ENCODE measurements around the gene PDCD1.

PDCD1 gene

DNA sequence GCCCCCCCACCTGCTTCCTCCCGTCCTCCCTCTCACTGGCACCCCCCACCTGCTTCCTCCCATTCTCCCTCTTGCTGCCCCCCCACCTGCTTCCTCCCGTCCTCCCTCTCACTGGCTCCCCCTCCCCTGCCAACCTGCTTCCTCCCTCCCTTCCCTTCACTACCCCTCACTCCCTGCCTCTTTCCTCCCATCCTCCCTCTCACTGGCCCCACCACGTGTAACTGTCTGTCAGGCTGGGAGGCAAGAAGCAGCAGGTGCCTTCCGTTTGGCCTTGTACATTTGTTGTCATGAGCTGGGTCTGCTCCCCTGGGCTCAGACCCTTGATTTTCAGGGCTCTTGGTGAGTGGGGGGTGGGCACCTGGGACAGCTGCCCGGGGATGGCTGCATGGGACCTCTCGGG, 29.9 kb upstream of the PDCD1 start:
- TF ChIP-seq, protein P1, sequence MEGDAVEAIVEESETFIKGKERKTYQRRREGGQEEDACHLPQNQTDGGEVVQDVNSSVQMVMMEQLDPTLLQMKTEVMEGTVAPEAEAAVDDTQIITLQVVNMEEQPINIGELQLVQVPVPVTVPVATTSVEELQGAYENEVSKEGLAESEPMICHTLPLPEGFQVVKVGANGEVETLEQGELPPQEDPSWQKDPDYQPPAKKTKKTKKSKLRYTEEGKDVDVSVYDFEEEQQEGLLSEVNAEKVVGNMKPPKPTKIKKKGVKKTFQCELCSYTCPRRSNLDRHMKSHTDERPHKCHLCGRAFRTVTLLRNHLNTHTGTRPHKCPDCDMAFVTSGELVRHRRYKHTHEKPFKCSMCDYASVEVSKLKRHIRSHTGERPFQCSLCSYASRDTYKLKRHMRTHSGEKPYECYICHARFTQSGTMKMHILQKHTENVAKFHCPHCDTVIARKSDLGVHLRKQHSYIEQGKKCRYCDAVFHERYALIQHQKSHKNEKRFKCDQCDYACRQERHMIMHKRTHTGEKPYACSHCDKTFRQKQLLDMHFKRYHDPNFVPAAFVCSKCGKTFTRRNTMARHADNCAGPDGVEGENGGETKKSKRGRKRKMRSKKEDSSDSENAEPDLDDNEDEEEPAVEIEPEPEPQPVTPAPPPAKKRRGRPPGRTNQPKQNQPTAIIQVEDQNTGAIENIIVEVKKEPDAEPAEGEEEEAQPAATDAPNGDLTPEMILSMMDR (IDR thresholded peaks at IDR 0.05; ENCODE audit: insufficient read depth, low read depth, low read length, missing control alignments), result no peak
- H3K4me3 ChIP-seq (ENCODE audit: low read depth, low read length), result no peak overlapping the region
- no peak for DNase-seq (ENCODE audit: low read depth)

DNA sequence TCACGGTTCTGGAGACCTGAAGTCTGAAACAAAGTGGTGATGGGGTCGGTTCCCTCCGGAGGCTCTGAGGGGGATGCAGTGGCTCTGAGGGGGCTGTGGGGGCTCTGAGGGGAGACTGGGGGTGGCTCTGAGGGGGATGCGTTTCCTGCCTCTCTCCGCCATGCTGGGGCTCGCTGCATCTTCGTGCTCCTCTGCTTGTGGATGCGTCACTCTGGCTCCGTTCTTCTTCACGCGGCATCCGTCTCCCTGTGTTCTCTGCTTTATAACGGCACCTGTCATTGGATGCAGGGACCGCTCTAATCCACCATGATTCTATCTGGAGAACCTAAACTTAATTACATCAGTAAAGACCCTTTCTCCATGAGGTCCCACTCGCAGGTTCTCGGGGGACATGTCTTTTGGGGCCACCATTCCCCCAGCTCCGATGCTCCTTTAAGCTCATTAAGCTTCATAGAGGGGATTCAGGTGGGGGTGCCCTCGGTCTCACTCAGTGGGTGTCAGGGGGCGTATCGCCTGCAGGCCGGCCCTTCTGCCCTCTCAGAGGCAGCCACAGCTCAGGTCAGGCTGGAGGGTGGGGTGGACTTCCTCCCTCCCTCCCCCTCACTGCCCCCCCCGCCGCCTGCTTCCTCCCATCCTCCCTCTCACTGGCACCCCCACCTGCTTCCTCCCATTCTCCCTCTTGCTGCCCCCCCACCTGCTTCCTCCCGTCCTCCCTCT, 29.3 kb upstream of the PDCD1 start:
- TF ChIP-seq, protein P1 (IDR thresholded peaks at IDR 0.05; ENCODE audit: insufficient read depth, low read depth, low read length, missing control alignments), result no peak
- H3K4me3 ChIP-seq (ENCODE audit: low read depth, low read length), result no peak overlapping the region
- DNase-seq (ENCODE audit: low read depth), result no peak

DNA sequence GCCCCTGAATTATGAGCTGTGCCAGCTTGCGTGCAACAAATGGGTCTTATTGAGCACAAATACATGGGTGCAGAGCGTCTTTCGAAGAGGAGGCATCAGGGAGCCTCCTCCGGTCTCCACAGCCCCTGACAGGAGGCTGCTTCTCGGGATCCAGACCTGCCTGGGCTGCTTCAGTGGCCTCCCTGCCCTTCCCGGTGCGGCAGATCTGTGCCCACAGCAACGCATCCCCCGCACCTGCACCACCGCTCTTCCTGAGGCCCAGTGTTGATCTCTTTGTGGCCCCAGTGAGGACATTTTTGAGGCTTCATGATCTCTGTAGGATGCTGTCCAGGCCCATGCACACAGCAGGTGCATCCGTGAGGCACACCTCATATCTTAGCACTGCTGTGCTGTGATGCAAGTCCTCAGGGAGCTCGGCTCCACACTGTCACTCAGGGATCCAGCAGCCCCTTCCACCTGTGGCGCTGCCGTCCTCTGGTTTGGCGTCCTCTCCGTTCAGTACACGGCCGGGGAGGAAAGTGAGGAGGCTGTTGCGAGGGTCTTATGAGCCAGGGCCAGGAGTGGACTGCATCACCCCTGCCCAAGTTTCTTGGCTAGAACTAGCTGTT, 28.2 kb upstream of the PDCD1 start:
- TF ChIP-seq, protein P1 (IDR thresholded peaks at IDR 0.05; ENCODE audit: insufficient read depth, low read depth, low read length, missing control alignments), result no peak
- H3K4me3 ChIP-seq (ENCODE audit: low read depth, low read length), result no peak overlapping the region
- no peak for DNase-seq (ENCODE audit: low read depth)

DNA sequence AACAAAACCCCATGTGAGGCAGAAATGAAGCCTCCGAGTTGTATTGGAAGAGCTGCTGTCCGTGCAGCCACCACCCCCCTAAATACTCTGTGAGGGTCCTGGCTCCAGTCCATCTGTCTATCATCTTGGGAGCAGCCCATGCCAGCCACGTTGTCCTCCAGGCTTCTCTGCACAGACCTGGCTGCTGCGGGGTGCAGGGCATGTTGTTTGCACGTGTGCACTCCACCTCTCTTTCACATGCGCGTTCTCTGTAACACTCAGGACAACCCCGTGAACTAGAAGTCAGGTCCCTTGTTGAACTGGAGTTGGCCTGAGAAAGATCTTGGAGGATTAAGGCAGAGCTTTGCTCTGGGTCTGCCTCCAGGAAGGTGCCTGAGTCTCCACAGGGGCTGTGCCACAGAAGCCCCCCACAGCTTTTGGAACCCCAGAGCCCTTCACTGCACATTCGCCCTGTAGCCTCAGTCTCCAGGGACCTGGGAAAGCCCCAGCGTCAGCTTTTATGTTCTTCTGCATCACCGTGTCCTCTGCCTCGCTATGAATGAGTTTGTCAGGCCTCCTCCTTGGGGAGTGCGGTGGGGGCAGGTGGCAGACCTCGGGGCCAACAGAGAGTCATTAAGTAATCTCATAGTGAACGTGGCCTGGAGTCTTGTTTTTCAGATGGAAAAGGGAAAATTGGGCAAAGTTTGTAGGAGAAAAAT, 27.4 kb upstream of the PDCD1 start:
- DNase-seq (ENCODE audit: low read depth), result peak; percentile 55
- H3K4me3 ChIP-seq (ENCODE audit: low read depth, low read length), result no peak overlapping the region
- TF ChIP-seq, protein P1 (IDR thresholded peaks at IDR 0.05; ENCODE audit: insufficient read depth, low read depth, low read length, missing control alignments), result no peak

DNA sequence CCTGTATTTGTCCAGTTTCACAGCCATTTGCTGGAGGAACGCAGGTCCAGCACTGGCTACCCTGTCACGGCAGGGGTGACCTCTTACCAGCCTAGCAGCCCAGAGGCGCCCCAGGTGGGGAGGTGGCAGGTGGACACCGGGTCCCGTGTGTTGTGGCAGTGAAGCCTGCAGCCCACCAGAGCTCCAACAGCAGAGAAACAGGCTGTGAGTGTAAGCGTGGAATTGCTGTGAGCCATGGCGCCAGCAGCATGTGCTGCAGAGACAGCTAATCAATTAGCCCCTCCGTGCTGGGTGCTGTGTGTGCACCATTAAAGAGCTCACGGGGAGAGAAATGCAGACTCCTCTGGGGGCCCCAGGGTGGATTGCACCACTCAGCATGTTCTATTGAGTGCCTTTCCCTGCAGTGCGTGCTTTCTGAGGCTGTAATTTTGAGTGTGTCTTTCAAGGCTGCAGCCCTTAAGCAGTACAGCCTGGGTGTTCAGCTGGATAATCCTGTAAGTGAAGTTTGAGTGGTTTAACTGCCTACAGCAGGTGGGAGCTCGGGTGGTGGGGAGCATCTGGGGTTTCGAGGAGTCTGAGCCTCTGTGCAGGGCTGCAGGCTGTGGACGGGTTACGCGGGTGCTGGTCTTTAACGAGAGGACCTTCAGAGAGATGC, 26.7 kb upstream of the PDCD1 start:
- DNase-seq (ENCODE audit: low read depth), result no peak
- TF ChIP-seq, protein P1 (IDR thresholded peaks at IDR 0.05; ENCODE audit: insufficient read depth, low read depth, low read length, missing control alignments), result no peak
- H3K4me3 ChIP-seq (ENCODE audit: low read depth, low read length), result no peak overlapping the region

DNA sequence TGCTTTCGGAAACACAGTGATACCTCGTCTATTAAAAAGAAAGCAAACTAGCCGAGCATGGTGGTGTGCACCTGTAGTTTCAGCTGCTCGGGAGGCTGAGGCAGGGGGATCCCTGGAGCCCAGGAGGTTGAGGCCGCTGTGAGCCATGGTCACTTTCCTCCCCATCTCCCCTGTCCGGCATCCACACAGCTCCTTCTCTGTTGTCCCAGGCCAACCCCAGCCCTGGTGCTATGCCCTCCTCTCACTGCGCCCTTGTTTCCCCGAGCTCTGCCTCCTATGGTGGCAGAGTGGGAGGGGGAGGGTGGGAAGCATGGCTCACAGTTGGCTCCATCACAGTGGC, 26.2 kb upstream of the PDCD1 start:
- no peak overlapping the region for H3K4me3 ChIP-seq (ENCODE audit: low read depth, low read length)
- TF ChIP-seq, protein P1 (IDR thresholded peaks at IDR 0.05; ENCODE audit: insufficient read depth, low read depth, low read length, missing control alignments), result no peak
- no peak for DNase-seq (ENCODE audit: low read depth)
